Right cardiac atrium (tissue), 5 donors: ENCODE measurements around the gene KLLN. TPM values are rescaled to one million over a fixed set of nuclear protein-coding genes. Genes with fewer than 3 reads are reported as not detected.

Source experiments
- ATAC-seq, 2 donors: fragments of 200-7000 bp; cut with Tn5 transposase; one replicate each; pipeline versions ENCODE4 v1.8.0 to v1.9.1; 2020; ENCODE audit warnings: moderate library complexity in 2 of 2, mild to moderate bottlenecking in 1 of 2
- DNase-seq, 3 donors: peaks; one replicate each; pipeline ENCODE4 v3.0.0-alpha.2; 2020
- H3K27ac ChIP-seq: one replicate; pipeline ENCODE4 v1.5.1; 2013; ENCODE audit warnings: mild to moderate bottlenecking, low read length, control low read depth, moderate library complexity
- H3K27me3 ChIP-seq: one replicate; pipeline ENCODE4 v1.6.1; 2013; ENCODE audit not compliant: control insufficient read depth, insufficient read depth
- H3K4me1 ChIP-seq: one replicate; pipeline ENCODE4 v1.6.1; 2013; ENCODE audit warnings: low read length; ENCODE audit not compliant: control insufficient read depth, insufficient read depth
- H3K4me3 ChIP-seq: one replicate; pipeline ENCODE4 v1.5.1; 2013; ENCODE audit warnings: low read length, control low read depth
- H3K9me3 ChIP-seq: one replicate; pipeline ENCODE4 v1.6.1; 2013; ENCODE audit warnings: low read length; ENCODE audit not compliant: control insufficient read depth
- WGBS: extraction: QIAGEN DNeasy Blood & Tissue Kit; methylation state at CpG from one replicate; pipeline ENCODE4 v1.1.7; 2013; 5-methylcytosine and 5-hydroxymethylcytosine counted together
- intact Hi-C, 4 donors: fragments of 100-400 bp; cut with DNase I; formaldehyde crosslinking; loops; one replicate each; pipeline versions ENCODE4 v1.11.0 to v1.14.0; 2022 to 2023
- polyA plus RNA-seq: library from polyadenylated mRNA; stranded (reverse); fragments of 200-250 nt; gene quantifications from one replicate; pipeline ENCODE4 v1.2.3, GENCODE V29; 2013
- total RNA-seq, 4 donors: library from RNA; stranded (reverse); fragmentation: NEBNext Ultra II Directional; extraction: Animal tissue kit (Norgen Biotek cat#: 25700); gene quantifications; one replicate each; pipeline ENCODE4 v1.2.1, GENCODE V29; 2021
- donor health status: healthy with polysubstance abuse.
- donor health status: DM: no; HTN: yes; CAD: no.
- donor health status: DM: no; HTN: no; CAD: no.
- donor health status: DM: no; HTN: yes; CAD: no; lungs with severe emphysema.
- donor health status: DM: yes; HTN: yes; CAD: no.

The KLLN gene
- total and polyA plus RNA-seq, 5 donors = 0.29 to 0.93 (median 0.46) TPM

DNA sequence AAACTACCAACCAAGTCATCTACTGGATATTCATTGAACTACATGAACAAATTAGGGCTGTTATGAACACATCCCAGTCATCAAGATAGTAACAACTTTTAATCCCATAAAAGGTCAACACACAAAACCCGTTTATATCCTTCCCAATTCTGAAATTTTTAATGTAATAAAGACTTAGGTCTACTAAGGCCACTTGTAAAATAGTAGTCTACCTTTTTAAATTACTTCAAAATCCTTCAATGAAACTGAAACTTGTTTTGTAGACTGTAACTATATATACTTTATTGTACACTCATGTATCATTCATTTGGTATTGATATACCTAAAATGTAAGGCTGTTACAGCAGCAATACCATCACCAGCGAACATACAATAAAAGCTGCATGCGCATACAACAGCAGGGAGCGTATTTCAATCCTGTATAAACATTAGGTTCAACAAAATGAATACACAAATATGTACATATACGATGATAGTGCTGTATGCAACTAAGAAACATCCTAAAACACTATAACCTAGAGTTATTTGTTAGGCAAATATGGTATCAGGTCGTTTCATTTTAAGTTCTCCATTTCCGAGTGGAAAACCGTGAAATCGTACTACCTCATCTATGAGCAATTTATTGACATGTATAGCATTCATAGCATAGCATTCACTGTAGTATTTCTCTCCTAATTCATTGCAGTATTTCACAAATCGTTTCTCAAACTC is 46.3 kb downstream of the KLLN start:
- Histone ChIP-seq H3K27me3 (no peaks in the 10 kb centered on the region), H3K27ac (no peak overlapping the region)
- intact Hi-C loops = no loop called here

DNA sequence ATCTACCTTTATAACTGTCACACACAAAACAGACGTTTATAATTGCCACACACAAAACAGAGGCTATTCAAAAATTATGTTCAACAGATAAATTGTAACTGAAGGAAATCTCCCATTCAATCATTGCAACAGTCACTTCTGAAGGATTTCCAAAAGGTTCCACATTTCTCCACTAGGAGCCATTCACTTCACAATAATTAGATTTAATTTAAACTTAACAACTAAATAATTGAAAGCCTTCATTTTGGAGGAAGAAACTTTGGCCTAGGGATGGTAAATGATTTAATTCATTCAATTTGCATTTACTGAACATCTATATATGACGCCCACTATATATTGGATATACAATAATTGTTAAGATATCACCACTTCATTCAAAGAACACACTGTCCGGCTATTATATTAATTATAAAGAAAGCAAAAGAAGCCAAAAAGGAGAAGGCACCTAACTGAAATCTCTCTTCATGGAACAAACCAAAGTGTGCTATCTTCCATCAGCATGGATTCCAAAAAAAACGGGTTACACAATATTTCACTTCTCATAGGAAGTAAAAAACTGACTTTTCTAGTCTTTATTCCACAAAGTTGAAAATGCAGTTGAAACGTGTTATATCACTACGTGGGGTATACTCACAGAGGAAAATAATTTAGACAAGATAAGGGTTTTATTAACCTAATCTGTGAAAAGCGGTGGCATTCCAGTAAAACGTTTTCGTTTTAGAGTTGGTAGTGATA is 47.0 kb downstream of the KLLN start:
- no peaks in the 10 kb centered on the region for H3K27me3 ChIP-seq
- intact Hi-C loops = no loop called here
- H3K9me3 ChIP-seq = no peaks in the 10 kb centered on the region
- 63% methylated on average over 9 of the region's 9 CpGs for WGBS
- H3K4me3 ChIP-seq = peak overlapping the region; percentile 78
- no peak overlapping the region for H3K27ac ChIP-seq
- no peak for DNase-seq
- no peaks in the 10 kb centered on the region for H3K4me1 ChIP-seq
- ATAC-seq = no peak

More for the DNA sequence above, 46.3 kb downstream of the KLLN start:
- ATAC-seq (no peak), DNase-seq (no peak)
- no peaks in the 10 kb centered on the region for H3K4me1 ChIP-seq
- H3K4me3 ChIP-seq = peak overlapping the region; percentile 78
- WGBS = 28% methylated on average over 10 of the region's 10 CpGs
- no peaks in the 10 kb centered on the region for H3K9me3 ChIP-seq

Other genes with a start within 250 kb of the KLLN start
- 10 to 100 TPM; 10.9 to 15.9 (median 14.6) TPM for gene PAPSS2, start 203.7 kb downstream of the KLLN start, total RNA-seq
- 5.0 TPM for gene PAPSS2, start 203.7 kb downstream of the KLLN start, polyA plus RNA-seq
- gene ATAD1, start 45.3 kb downstream of the KLLN start, total RNA-seq = 100 to 1,000 TPM in 3 of 4 donors, 10 to 100 TPM in 1; 96.8 to 163 (median 111) TPM
- gene ATAD1, start 45.3 kb downstream of the KLLN start, polyA plus RNA-seq = 46.3 TPM
- 10 to 100 TPM; 72.5 to 80.2 (median 75.5) TPM for gene PTEN, start 92 bp upstream of the KLLN start, total RNA-seq
- 28.2 TPM for gene PTEN, start 92 bp upstream of the KLLN start, polyA plus RNA-seq